ENCODE results near the gene CD59.
"Not testable (repeated sequence)": the region's sequence is repeated elsewhere in the genome, so short reads cannot be mapped to it uniquely, and the experiment has no call there.

CD59 gene

GRCh38 chr11:33742249-33742851 lies 6.1 kb upstream of the CD59 start:
- peak; percentile 32 for DNase-seq (ENCODE audit: low spot score)

GRCh38 chr11:33741806-33742205 lies 5.6 kb upstream of the CD59 start:
- no peak for DNase-seq (ENCODE audit: low spot score)

GRCh38 chr11:33737362-33737821 lies 1.2 kb upstream of the CD59 start:
- no peak for DNase-seq (ENCODE audit: low spot score)

DNA sequence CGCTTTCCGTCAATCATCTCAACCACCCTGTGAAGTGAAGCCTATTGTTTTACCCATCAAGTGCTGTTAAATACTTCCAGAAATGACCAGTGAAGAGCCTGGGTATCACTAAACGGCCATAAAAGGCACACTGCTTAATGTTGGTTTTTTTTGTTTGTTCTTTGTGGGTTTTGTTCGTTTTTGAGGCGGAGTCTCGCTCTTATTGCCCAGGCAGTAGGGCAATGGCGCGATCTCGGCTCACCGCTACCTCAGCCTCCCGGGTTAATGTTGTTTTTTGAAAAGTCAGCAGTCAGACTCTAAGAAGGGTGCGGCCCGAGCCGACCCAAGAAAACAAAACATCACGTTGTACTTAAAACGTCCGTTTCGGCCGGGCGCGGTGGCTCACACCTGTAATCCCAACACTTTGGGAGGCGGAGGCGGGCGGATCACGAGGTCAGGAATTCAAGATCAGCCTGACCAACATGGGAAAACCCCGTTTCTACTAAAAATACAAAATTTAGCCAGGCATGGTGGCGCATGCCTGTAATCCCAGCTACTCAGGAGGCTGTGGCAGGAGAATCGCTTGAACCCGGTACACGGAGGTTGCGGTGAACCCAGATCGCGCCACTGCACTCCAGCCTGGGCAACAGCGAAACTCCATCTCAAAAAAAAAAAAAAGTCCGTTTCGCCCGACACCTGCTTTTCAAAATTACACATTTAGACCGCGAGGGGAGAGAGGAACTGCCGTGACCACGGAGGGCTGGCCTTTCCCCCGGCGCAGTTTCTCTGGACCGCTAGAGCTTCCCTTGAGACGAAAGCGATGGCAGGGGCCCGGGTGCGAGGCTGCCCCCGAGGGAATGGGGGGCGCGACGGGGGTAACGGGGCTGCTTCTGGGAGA lies 714 bp downstream of the CD59 start:
- DNase-seq (ENCODE audit: low spot score) = peak; percentile 20

GRCh38 chr11:33734441-33735270 lies 1.6 kb downstream of the CD59 start:
- peak; percentile 29 for DNase-seq (ENCODE audit: low spot score)

- DNase-seq (ENCODE audit: low spot score) = no peak
Observed at GRCh38 chr11:33733980-33734379, 2.2 kb downstream of the CD59 start.

- no peak for DNase-seq (ENCODE audit: low spot score)
Observed at GRCh38 chr11:33731723-33732531, 4.3 kb downstream of the CD59 start.

- no peak for DNase-seq (ENCODE audit: low spot score)
Observed at GRCh38 chr11:33730716-33731115, 5.5 kb downstream of the CD59 start.

DNA sequence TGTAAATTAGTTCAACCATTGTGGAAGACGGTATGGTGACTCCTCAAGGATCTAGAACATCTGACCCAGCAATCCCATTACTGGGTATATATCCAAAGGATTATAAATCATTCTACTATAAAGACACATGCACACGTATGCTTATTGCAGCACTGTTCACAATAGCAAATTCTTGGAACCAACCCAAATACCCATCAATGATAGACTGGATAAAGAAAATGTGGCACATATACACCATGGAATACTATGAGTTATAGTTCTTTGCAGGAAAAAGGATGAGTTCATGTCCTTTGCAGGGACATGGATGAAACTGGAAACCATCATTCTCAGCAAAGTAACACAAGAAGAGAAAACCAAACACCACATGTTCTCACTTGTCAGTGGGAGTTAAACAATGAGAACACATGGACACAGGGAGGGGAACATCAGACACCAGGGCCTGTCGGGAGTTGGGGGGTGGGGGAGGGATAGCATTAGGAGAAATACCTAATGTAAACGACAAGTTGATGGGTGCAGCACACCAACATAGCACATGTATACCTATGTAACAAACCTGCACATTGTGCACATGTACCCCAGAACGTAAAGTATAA lies 7.1 kb downstream of the CD59 start:
- not testable (repeated sequence) for DNase-seq (ENCODE audit: low spot score)

- not testable (repeated sequence) for DNase-seq (ENCODE audit: low spot score)
Observed at GRCh38 chr11:33727539-33727938, 8.7 kb downstream of the CD59 start.

GRCh38 chr11:33725496-33725895 lies 10.7 kb downstream of the CD59 start:
- DNase-seq (ENCODE audit: low spot score) = no peak

GRCh38 chr11:33724644-33725035 lies 11.6 kb downstream of the CD59 start:
- no peak for DNase-seq (ENCODE audit: low spot score)

- DNase-seq (ENCODE audit: low spot score) = peak; percentile 79
Observed at GRCh38 chr11:33723238-33723881, 12.9 kb downstream of the CD59 start.

- DNase-seq (ENCODE audit: low spot score) = peak; percentile 69
Observed at GRCh38 chr11:33722590-33723234, 13.5 kb downstream of the CD59 start.

DNA sequence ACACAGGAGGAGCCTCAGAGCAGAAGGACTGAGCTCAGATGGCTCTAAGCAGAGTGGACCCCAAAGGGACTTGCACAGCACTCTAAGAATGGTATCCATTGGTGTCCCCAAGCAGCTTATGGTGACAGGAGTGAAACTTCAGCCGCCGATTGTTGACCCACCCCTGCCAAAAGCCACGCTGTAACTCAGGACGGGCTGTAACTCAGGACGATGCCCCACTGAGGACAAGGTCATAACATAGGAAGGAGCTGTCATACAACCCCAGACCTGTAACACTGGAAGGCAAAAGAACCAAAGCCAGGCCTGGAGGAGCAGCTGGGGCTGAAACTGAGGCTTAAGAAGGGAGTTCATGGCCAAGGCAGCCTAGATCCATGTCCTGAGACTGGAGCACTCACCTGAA lies 14.2 kb downstream of the CD59 start:
- DNase-seq (ENCODE audit: low spot score) = no peak

- DNase-seq (ENCODE audit: low spot score) = peak; percentile 60
Observed at GRCh38 chr11:33721426-33721825, 14.8 kb downstream of the CD59 start.

GRCh38 chr11:33719587-33719986 lies 16.6 kb downstream of the CD59 start:
- no peak for DNase-seq (ENCODE audit: low spot score)

- DNase-seq (ENCODE audit: low spot score) = no peak
Observed at GRCh38 chr11:33718440-33718839, 17.8 kb downstream of the CD59 start.

DNA sequence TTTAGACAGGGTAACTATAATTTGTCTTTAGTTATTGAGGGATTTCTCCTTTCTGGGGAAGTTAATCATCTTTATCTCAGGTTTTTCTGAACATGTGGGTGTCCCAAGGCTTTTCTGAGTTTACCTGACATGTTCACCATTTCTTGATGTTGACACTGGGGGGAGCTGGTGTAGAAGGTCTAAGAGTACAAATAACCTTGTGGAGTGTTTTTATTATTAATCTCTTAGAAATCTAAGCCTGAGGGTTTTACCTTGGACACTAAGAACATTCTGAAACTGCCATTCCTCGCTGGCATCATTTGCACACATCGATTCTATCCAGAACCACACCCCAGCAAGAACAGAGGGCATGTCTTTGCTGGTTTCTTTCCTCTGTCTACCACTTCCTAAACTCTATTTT lies 20.0 kb downstream of the CD59 start:
- peak; percentile 13 for DNase-seq (ENCODE audit: low spot score)

- DNase-seq (ENCODE audit: low spot score) = no peak
Observed at GRCh38 chr11:33713856-33714398, 22.3 kb downstream of the CD59 start.

Data from AG20443 (cell line).